DMS114 treated with DMSO at 0.1 percent for 48 hours (cell line): ENCODE data around the gene MYOM3.

Experiments
- DNase-seq: peaks from one replicate; lab custom pipeline; 2025; ENCODE audit not compliant: unreplicated experiment; lab: John Stamatoyannopoulos, UW

MYOM3 gene

GRCh38 chr1:24097663-24098062, 14.3 kb downstream of the MYOM3 start:
- DNase-seq, result no peak

- no peak for DNase-seq
These were observed 15.2 kb downstream of the MYOM3 start for GRCh38 chr1:24096739-24097103.

DNA sequence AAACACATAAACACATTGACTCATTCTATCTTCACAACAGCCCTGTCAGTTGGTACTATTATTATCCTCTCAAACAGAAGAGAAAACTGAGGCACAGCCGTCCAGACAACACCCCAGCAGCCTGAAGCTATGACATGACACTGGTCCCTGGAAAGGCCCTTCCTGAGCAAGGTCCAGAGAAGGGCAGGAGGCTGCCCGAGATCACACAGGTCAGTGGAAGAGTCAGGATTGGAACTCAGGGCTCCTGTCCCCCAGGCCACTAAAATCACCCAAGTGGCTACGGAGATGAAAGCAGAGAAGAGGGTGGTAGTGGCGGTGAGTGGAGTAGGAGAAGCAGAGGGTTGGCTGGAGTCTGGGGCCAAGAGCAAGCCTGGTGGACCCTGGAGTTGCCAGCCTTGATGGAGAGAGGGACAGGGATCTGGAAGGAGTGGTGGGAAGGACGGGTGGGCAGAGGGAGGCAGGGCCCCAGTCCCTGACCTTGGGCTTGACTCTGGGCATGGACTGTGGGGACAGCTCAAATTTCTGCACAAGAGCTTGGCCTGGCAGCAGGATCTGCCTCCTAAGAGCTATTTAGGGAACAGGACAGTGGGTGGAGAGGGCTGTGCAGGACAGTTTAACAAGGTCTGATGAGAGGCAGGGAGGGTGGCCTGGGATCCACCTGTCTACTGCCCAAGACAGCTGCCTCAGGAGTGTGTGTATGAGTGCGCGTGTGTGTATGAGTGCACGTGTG, 15.8 kb downstream of the MYOM3 start:
- DNase-seq, result no peak

DNA sequence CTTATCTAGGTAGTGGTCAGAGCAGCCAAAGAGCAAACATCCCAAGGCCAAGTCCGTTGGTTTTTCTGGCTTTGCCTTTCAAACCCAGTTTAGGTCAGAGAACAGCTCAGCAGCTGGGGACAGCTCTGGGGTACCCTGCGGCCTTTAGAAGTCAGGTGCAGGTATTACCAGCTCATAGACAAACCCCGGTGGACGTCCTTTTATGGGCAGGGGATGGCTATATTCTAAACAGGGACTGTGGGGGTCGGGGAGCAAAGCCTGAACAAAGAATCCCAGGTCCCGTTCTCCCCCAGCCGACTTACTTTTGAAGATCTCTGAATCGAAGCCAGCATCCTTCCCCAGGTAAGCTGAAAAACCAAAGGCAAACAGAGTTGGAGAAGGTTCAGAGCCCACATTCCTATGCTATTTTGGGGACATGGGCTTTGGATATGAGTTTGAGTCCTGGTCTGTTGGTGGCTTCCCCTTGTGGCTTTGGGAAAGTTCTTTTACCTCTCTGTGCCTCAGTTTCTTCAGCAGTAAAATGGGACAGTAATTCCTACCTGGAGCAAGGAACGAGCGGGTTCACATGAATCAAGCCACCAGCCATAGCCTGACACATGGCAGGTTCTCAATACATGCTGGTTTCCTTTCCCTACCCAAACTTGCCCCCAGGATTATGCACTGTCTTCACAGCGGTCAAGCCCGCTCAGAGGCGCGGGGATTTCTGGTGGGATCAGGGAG, 16.6 kb downstream of the MYOM3 start:
- DNase-seq, result no peak

DNA sequence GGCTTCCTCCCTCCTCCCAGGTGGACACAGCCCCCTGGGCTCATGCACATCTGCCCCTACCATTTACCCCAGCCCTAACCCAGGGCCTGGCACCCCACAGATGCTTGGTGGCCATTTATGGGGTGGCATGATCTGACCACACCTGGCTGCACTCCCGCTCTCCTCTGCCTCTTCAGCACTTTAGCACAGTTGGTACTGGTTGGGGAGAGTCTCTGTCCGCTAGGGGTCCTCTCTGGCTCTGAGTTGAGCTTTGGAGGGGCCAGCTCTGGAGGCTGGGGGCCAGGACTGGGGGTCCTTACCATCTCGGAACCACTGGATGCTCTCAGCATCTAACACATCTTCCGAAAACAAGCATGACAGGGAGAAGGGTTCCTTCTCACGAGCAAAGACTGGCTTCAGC, 17.4 kb downstream of the MYOM3 start:
- no peak for DNase-seq

DNA sequence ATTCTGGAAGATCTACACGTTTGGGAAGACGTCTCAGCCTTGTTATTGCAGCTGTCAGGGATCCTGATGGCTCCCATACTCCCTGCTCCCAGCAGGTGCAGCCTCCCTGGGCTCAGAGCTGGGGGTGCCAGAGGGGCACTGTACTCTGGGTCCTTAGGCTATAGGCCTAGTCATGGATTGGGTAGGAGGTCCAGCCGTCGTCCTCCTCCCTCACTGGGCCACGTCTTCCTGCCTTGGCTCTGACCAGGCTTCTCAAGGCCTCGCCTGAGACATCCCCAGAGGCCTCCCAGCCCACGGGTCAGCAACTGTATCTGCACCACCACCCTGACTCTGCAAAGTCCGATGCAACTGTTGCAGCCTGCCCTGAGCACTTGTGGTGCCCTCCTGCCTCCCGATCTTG, 18.2 kb downstream of the MYOM3 start:
- no peak for DNase-seq

GRCh38 chr1:24092979-24093378, 19.0 kb downstream of the MYOM3 start:
- no peak for DNase-seq

DNA sequence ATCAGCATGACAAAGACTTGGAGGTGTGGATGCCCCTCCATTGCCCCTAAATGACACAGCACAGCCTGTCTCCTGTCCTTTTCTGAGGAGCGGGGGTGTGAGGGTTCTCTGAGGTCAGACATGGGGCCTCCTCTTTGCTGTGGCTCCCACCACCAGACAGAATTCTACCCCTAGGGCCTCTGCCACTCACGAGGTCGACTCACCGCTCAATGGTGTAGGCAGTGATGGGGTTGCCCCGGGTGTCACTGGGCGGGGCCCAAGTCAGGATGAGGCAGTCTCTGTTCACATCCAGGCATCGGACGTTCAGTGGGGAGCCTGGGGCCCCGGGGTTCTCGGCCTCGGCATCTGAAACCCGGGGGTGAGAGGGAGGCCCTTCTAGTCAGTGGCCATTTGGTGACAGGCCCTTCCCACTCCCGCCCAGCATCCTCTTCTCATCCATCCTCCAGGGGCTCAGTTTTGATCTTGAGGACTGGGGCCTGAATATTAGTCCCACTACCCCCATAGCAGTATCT, 19.9 kb downstream of the MYOM3 start:
- DNase-seq, result no peak

DNA sequence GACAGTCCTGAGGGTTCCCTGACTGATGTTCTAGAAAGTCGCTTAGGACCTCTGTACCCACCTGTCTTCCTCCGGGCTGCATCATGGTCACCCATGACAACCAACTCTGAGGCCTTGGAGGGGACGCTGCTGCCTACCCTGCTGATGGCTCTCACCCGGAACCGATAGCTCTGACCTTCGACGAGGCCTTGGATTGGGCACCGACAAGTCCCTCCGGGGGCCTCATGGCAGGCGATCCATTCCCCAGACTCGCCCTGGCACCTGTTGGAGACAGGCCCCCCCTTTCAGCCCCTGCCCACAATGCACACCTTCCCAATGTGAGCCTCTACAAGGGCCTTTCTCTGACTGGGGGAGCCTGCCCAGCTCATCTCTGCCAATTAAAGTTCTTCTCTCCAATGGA, 21.2 kb downstream of the MYOM3 start:
- DNase-seq, result no peak

DNA sequence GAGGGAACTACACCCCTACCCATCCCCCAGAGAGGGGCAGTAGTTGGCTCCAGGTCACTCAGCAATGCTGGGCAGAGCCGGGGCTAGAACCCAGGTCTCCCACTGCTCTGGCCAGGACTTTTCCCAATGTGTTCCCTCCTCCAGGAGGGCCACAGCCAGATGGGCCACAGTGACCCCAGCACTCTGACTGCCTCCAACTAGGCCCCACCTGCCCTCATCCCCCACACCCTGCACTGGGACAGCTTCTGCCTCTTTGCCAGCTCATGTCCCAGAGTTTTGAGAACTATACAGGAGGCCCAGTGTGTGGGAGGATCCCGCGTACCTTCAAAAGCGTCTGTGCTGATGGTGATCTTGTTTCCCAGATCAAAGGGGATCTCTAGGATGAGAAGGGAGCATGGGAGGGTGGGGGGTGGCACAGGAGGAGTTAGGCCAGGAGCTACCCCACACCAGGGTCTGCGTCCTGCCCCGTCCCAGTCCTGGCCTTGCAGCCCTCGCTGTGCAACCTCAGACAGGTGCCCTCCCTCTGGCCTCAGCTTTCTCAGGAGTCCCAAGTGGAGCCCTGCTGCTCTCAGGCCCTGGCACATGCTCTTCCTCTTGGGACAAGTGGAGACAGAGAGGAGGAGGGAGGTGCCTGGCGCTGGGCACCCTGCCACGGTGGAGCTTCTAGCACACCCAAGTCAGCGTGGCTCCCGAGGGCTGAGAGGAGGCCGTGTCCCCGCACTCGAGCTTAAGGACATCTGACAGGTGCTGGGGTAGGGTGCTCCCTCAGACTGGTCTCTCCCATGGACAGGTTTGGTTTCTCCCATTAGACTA, 22.0 kb downstream of the MYOM3 start:
- DNase-seq, result no peak

DNA sequence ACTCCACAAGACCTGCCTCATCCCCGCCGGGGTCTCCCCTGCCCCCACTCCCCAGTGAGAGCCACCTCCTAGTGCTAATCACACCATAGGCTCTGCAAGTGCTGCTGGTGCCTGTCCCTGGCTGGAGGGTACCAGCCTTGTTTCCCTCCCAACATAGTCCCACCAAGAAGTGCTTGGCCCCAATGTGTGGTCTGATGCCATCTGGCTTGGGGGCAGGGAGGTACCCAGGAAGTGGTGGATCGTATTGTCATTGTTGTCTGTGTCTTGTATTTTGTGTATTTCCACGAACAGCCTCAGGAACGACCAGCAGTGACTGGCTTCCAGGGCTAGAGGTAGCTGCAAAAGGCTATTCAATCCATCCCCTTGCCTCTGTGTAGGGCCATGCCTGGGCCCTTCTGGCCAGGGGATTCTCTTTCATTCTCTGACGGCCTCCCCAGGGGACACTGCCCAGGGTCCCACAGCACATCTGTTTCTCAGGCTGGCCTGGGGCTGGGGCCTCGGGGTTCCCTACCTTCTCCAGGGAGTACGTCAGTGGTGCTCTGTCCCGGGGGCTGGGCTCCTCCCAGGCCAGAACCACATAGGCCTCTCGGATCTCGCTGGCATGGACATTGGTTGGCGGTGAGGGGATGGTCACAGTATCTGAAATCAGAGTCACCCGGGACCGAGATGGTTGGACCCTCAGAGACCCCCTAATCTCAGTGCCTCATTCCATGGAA, 22.8 kb downstream of the MYOM3 start:
- no peak for DNase-seq

DNA sequence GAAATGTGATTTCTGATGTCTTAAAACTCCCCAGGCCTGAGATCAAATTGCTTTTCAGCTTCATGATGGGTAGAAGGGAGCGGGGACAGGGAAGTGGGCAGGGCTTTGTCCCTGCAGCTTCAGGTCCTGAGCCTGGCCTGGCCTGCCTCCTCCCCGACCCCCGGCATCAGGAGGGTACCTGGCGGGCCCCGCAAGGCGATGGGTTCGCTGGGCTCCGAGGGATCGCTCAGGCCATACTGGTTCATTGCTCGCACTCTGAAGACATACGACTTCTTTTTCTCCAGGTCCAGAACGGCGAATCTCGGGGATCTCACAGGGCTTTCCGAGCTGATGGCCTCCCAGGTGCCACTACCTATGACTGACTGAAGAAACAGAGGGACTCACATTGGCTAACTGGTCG, 25.5 kb downstream of the MYOM3 start:
- no peak for DNase-seq

DNA sequence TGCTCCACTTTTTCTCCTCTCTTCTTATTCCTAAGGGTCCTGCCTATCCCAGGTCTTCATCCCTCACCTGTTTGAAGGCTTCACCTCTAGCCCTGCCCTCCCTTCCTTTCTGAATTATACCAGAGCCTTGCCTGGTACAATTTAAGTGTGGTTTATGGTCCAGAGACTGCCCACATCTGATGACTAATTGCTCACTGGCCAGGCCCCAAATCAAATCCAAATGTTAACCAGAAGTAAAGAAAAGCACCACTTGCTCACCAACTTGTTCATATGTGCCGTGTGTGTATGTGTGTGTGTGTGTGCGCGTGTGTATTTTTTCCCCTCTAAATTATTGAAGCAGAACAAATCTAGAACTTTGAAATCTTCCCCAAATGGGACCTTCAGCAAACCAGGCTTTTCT, 26.4 kb downstream of the MYOM3 start:
- no peak for DNase-seq

- no peak for DNase-seq
These were observed 26.9 kb downstream of the MYOM3 start for GRCh38 chr1:24085007-24085406.

GRCh38 chr1:24084050-24084449, 27.9 kb downstream of the MYOM3 start:
- no peak for DNase-seq

- no peak for DNase-seq
These were observed 29.6 kb downstream of the MYOM3 start for GRCh38 chr1:24082372-24082771.

DNA sequence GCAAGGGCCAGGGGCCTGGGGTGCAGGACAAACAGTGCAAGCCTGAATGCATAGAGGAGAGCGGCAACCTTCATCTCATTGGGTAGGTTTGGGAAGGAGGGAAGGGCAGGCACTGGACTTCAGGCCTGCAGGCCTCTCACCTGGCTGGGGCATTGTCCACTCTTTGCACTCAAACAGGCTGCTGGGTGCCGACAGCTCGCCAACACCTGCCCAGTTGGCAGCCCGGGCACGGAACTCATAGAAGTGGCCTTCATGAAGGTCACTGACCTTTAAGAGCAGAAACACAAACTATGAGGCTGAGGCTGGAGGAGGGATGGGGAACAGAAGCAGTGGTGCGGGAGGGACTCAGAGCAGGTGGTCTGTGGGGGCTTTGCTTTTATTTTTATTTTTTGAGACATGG, 30.7 kb downstream of the MYOM3 start:
- no peak for DNase-seq

DNA sequence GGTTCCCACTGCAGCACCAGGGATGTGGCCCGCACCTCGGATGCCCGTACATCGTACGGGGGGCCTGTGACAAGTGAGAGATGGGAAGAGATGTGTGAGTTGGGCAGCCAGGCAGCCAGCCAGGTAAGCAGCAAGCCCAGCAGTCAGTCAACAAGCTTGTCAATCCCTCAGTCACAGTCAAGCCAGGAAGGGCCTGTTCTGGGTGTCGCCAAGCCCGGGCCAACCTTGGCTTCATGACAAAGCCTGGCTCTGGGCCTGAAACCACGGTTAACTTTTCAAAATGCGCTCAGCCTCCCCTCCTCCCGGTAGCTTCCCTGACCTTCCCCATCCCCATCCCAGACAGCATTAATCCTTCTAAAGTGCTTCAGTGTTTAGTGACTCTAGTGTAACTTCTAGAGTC, 31.8 kb downstream of the MYOM3 start:
- DNase-seq, result no peak

DNA sequence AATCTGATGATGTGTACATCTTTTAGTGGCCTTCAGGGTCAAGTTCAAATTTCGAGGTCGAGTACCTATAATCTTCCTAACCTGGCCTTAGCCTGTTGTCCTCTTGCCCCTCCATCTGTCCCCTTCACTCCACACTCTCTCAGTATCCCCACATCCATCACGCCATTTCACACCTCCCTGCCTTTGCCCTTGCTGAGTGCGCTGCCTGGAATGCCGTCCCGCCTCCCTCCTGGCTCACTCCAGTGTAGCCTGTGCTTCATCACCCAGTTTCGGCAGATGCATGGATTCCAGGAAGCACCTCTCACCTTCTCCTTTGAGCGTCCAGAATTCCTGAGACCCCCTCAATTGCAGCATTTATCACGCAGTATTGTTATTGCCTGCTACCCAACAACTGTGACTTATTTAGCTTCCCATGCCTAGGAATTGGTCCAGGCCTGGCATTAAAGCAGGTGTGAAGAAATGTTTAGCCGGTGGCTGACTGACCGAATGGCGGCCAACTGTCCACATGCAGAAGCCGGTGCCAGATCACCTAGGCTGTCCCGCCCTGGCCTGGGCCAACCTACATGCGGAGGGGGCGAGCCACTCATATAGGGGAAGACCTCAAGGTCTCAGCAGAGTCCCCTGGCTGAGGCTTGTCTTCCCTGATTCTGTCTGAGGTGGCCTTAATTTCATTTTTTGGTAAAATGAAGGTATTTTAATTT, 34.5 kb downstream of the MYOM3 start:
- DNase-seq, result no peak

DNA sequence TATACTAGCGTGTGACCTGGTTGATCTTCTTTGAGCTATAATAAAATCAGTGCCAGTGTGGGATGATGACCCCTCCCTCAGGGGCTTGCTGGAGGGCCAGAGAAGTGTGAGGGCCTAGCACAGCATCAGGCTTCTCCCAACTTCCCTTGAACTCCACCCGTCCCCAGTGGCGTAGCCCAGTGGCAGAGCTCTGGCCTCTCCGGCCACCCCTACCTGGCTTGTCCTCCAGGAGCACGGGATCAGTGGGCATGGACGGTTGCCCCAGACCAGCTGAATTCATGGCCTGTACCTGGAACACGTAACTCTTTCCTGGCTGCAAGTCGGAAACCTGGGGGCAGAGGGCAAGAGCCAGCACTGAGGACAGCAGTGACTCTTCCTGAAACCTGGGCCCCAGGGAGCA, 36.0 kb downstream of the MYOM3 start:
- DNase-seq, result no peak

- DNase-seq, result no peak
These were observed 36.4 kb downstream of the MYOM3 start for GRCh38 chr1:24075590-24075854.
